Neural progenitor cell (in vitro differentiated cells): ENCODE data around the gene MYCL.

ENCODE experiments used
- EZH2 ChIP-seq: fragments of 200-600 bp; sonication (generic); IDR thresholded peaks from 2 replicates; pipeline ENCODE4 v1.6.1; 2017; ENCODE audit warnings: antibody characterized with exemption, mild to moderate bottlenecking, moderate library complexity
- EZH2phosphoT487 ChIP-seq: fragments of 200-600 bp; sonication (generic); IDR thresholded peaks from 2 replicates; pipeline ENCODE4 v1.6.1; 2017; ENCODE audit warnings: antibody characterized with exemption
- TF ChIP-seq, protein P1 (sequence below): fragments of 200-600 bp; sonication (generic); IDR thresholded peaks from 2 replicates; pipeline ENCODE4 v1.5.1; 2017; ENCODE audit warnings: antibody characterized with exemption, mild to moderate bottlenecking

- TF ChIP-seq, protein P1, sequence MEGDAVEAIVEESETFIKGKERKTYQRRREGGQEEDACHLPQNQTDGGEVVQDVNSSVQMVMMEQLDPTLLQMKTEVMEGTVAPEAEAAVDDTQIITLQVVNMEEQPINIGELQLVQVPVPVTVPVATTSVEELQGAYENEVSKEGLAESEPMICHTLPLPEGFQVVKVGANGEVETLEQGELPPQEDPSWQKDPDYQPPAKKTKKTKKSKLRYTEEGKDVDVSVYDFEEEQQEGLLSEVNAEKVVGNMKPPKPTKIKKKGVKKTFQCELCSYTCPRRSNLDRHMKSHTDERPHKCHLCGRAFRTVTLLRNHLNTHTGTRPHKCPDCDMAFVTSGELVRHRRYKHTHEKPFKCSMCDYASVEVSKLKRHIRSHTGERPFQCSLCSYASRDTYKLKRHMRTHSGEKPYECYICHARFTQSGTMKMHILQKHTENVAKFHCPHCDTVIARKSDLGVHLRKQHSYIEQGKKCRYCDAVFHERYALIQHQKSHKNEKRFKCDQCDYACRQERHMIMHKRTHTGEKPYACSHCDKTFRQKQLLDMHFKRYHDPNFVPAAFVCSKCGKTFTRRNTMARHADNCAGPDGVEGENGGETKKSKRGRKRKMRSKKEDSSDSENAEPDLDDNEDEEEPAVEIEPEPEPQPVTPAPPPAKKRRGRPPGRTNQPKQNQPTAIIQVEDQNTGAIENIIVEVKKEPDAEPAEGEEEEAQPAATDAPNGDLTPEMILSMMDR: no peak
- no peak for TF ChIP-seq EZH2
- TF ChIP-seq EZH2phosphoT487: no peak
These were observed 27.3 kb upstream of the MYCL start for GRCh38 chr1:39928809-39929587.
